HG02642 (cell line): ENCODE data around the gene DEUP1.
"Not testable (repeated sequence)": the region's sequence is repeated elsewhere in the genome, so short reads cannot be mapped to it uniquely, and the experiment has no call there.

ENCODE experiments used
- ATAC-seq: cut with Tn5 transposase; IDR thresholded peaks from one replicate; pipeline ENCODE4 v1.9.1; 2021; ENCODE audit warnings: mild to moderate bottlenecking; ENCODE audit not compliant: unreplicated experiment, poor library complexity

The DEUP1 gene

GRCh38 chr11:93350835-93351234 lies 20.3 kb downstream of the DEUP1 start:
- no peak for ATAC-seq

GRCh38 chr11:93359396-93359795 lies 28.9 kb downstream of the DEUP1 start:
- no peak for ATAC-seq

GRCh38 chr11:93361435-93361834 lies 30.9 kb downstream of the DEUP1 start:
- ATAC-seq, result no peak

DNA sequence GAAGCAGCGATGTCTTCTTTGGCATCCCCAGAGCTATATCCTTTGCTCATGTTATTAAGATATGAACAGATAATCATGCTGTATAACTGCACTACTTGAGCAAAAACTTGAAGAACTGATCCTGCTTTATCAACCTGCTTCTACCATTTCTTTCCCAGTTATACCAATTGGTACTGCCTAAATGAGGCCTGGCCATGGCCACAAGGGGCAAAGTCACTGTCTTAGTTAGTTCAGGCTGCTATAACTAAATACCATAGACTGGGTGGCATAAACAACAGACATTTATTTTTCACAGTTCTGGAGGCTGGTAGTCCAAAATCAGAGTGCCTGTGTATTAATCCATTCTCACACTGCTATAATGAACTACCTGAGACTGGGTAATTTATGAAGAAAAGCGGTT lies 37.5 kb downstream of the DEUP1 start:
- no peak for ATAC-seq

GRCh38 chr11:93370260-93370659 lies 39.7 kb downstream of the DEUP1 start:
- ATAC-seq, result no peak

GRCh38 chr11:93389737-93390136 lies 59.2 kb downstream of the DEUP1 start:
- ATAC-seq, result no peak

DNA sequence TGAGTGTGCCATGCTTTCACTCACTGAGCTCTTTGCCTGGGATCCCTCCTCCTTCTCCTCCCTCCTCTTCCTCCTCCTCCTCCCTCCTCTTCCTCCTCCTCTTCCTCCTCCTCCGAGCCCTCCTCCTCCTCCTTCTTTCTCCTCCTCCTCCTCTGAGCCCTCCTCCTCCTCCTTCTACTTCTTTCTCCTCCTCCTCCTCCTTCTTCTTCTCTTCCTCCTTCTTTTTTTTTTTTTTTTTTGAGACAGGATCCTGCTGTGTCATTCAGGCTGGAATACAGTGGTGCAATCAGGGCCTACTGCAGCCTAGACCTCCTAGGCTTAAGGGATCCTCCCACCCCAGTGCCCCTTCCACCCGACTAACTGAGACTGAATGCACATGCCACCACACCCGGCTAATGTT lies 62.3 kb downstream of the DEUP1 start:
- ATAC-seq, result no peak

DNA sequence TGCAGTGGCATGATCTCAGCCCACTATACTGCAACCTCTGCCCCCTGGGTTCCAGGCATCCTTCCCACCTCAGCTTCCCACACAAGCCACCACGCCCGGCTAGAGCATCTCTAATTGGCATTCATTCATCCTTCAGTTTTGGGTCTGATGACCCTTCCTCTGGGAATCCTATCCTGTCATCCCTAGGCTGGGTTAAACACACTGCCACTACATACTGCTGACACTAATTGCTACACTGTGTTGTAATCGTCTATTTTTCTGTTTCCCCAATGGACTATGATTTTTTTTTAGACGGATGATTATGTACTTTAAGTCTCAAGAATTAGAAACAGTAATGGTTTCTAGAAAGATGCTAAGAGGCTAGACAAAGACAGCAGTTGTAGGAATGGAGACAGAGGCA lies 62.8 kb downstream of the DEUP1 start:
- ATAC-seq, result no peak

DNA sequence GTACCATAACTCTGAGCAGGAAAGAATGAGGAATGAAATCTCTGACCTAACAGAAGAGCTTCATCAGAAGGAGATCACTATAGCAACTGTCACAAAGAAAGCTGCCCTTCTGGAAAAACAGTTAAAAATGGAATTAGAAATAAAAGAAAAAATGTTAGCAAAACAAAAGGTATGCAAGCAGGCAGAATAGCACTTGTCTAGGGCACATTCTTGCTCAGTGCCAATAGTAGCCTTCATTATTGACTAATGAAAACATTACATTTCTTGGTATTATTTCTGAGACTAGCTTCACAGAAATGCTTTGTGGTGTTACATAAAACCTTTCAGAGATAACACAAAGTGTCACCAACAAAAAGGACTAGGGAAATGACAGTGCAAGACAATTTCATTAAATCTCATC lies 63.9 kb downstream of the DEUP1 start:
- ATAC-seq, result no peak

GRCh38 chr11:93396316-93396715 lies 65.8 kb downstream of the DEUP1 start:
- no peak for ATAC-seq

DNA sequence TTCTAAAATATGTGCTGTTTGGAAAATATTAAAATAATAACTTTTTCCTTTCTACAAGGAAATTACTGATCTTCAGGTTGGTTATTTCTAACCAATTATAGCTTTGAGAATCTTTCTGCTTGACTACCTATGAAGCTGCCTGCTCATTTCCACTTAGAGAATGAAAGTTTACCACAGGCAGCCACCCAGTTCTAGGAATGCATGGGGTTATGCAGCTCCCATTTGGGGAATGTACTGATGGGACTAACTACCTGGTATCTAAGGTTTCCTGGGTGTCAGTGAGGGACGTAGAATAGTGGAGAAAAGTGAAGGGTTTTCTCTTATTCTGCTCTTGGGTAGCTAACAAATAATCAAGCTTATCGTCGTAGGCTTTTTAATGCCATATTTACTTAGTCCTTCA lies 73.4 kb downstream of the DEUP1 start:
- ATAC-seq, result no peak

GRCh38 chr11:93407777-93408401 lies 77.3 kb downstream of the DEUP1 start:
- no peak for ATAC-seq

DNA sequence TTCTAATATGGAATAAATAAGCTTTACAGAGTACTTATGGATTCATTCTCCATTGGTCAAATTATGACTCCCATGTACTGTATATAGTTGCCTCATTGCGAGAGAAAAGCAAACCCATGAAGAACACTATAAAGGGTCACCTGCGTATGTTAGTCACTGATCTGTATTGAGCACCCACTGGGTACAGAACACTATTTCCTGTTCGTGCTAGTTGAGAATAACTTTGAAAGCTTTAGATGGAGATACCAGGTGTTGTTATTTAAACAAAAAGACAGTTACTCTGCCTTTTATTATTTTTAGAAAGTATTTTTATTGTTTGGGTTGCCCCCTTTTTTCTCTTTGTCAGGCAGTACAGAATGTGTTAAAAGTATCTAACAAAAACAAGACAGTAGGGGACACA lies 79.9 kb downstream of the DEUP1 start:
- ATAC-seq, result no peak

GRCh38 chr11:93411705-93412104 lies 81.2 kb downstream of the DEUP1 start:
- ATAC-seq, result no peak

GRCh38 chr11:93432247-93432646 lies 101.7 kb downstream of the DEUP1 start:
- ATAC-seq, result no peak

DNA sequence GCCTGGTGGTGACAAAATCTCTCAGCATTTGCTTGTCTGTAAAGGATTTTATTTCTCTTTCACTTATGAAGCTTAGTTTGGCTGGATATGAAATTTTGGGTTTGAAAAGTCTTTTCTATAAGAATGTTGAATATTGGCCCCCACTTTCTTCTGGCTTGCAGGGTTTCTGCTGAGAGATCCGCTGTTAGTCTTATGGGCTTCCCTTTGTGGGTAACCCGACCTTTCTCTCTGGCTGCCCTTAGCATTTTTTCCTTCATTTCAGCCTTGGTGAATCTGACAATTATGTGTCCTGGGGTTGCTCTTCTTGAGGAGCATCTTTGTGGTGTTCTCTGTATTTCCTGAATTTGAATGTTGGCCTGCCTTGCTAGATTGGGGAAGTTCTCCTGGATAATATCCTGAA lies 112.7 kb downstream of the DEUP1 start:
- ATAC-seq, result not testable (repeated sequence)

- no peak for ATAC-seq
Observed at GRCh38 chr11:93444617-93445073, 114.1 kb downstream of the DEUP1 start.

DNA sequence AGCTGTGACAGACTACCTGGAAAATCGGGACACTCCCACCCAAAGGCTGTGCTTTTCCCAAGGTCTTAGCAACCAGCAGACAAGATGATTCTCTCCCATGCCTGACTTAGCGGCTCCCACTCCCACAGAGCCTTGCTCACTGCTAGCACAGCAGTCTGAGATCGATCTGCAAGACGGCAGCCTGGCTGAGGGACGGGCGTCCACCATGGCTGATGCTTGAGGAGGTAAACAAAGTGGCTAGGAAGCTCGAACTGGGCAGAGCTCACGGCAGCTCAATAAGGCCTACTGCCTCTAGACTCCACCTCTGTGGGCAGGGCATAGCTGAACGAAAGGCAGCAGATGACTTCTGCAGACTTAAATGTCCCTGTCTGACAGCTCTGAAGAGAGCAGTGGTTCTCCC lies 127.7 kb downstream of the DEUP1 start:
- ATAC-seq, result no peak

DNA sequence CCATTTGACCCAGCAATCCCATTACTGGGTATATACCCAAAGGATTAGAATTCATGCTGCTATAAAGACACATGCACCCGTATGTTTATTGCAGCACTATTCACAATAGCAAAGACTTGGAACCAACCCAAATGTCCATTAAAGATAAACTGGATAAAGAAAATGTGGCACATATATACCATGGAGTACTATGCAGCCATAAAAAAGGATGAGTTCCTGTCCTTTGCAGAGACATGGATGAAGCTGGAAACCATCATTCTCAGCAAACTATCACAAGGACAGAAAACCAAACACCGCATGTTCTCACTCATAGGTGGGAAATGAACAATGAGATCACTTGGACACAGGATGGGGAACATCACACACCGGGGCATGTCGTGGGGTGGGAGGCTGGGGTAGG lies 133.1 kb downstream of the DEUP1 start:
- ATAC-seq, result not testable (repeated sequence)

GRCh38 chr11:93464927-93465540 lies 134.5 kb downstream of the DEUP1 start:
- no peak for ATAC-seq

DNA sequence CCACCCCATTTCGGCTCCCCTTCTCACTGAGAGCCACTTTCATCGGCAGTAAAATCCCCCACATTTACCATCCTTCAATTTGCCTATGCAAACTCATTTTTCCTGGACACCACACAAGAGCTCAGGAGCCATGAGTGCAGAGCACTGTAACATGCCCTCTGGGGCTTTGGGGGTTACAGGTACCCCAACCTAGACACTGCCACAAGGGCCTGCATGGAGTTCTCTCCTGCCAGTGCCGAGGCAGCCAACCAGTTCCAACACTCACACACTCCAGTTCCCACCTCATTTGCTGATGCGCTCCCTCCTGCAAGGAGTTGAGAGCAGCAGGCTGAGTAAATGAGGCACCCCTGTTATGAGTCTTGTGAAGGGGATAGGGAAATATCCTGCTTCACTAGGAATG lies 136.5 kb downstream of the DEUP1 start:
- ATAC-seq, result no peak

DNA sequence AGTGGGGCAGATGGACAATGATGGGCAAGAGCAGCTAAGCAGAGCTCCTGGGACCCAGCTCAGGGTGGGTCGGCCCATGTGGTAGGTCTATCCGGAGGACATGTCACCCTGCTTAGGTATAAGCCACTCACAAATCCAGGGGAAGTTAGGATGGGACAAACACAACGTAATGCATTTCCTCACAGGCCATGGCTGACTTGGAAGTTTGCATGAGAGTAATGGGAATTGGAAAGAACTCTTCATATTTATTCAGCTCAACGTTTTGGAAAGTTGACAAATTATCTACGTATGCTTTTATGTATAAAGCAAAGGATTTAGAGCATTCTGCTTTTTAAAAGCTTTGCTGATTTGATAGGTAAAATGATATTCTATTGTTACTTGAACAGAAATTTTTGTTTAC lies 137.7 kb downstream of the DEUP1 start:
- ATAC-seq, result no peak
